Measurements from ENCODE around the gene LRP5.
A peak's percentile ranks its signal among the peaks of the same experiment; 100 is the strongest.
"Not testable (repeated sequence)": the region's sequence is repeated elsewhere in the genome, so short reads cannot be mapped to it uniquely, and the experiment has no call there.

LRP5 gene

DNA sequence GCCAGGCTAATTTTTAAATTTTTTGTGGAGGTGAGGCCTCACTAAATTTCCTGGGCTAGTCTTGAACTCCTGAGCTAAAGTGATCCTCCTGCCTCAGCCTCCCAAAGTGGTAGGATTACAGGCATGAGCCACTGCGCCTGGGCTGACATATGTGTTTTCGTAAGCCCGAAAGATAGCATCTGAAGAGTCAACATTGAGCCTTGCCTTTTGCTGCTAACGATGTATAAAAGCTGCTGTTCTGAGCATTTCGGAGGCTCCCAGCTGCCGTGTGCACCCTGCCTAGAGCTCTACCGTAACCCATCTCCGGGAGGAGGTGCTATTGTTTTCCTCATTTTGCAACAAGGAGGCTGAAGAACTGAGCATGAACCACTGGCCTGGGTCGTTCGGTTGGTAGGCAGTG lies 130.0 kb downstream of the LRP5 start:
- no peak for DNase-seq (ENCODE audit: low read depth in 3 of 3)

DNA sequence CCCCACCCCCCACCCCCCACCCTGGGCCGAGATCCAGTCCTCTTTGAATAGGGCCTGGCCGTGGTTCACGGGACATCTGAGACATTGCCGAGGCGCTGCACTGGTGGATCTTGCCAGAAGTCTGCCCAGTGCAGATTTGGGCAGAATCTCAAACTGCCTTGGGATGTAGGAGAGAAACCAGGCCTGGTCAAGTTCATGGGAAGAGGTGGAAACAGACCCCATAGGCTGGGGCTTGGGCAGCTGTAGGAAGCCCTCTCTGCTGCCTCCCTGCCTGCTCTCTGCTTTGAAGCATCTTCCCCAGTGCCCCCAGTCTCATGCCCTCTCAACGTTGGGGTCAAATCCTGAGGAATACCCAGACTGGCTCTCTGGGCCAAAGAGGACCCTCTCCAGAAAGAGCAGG lies 132.2 kb downstream of the LRP5 start:
- no peak for DNase-seq (ENCODE audit: low read depth in 3 of 3)

DNA sequence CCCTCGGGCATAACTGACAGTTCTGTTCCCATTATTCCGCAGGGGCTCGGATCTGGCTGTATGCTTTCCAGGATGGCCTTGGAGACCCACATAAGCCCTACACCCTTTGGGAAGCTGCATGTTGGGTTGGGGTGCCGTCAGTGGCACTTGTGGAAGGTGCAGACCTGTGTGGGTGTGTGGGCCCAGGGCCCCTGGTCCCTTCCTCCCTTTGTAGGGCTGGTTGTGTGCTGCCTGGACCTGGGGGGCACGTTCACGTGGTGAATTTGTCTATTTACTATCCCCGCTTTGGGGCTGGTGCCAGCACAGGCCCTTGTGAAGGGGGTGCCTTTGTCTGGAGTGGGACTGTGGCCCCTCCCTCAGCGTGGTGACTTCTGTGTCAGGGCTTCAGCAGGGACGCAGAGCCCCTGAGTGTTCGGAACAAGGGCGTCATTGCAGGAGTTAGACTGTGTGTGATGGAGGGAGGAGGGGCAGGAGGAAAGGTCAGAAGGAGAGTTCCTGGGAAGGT lies 133.2 kb downstream of the LRP5 start:
- DNase-seq (ENCODE audit: low read depth in 3 of 3) = no peak

DNA sequence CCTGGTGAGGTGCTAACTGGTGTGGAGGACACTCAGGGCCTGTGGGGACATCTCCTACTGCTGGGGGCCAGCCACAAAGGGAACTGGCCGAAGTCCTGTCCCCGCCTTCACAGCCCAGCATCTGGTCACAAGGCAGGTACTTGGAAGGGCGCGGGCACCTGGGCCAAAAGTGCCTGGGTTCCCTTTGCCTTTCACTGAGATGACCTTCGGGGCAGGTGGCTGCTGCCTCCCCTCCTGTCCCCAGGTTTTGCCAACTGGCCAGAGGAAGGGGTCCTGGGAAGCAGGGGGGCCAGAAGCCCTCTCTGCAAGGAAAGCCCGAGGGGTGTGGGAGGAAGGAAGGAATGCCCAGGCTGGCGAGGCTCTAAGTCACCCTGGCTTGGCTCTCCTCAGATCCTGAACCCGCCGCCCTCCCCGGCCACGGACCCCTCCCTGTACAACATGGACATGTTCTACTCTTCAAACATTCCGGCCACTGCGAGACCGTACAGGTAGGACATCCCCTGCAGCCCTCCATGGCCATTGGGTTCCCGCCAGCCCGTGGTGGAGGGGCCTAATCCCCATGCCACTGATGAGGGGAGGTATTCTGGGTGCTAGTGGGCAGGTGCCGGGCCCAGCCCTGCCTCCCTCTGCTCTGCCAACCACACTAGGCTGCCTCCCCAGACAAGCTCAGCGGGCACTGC lies 133.8 kb downstream of the LRP5 start:
- DNase-seq (ENCODE audit: low read depth in 3 of 3) = no peak

DNA sequence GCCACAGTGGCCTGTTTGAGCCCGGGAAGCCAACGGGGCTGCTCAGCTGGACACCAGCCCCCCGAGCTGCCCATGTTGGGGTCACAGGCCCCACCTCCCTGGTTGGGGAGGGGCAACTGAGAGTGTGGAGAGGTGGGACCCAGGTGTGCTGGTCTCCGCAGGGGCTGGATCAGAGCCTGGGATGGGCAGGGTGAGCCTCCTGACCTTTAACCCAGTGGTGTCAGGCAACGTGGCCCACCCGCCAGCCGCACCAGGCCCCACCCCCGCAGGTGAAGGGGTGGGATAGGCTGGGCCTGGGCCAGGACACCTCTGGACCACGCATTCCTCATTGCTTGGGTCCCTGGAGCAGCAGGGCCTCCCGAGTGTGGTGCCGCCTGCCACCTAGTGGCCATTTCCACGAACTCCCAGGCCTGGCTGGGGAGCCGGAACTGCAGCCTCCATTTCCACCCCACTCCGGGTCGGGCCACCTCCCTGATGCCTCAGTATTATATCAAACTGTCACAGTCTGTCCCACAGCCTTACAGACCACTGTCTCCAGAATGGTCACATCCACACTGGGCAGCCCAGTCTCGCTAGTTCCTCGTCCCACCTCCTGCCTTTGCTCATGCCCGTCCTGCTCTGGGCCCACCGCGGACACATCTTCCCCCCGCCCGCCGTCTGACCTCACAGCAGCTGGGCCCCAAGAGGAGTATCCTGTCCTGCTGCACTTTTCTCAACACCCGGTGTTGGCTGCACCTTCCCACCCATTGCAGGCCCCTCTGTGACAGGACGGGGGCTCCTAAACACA lies 134.8 kb downstream of the LRP5 start:
- peak; percentile 58 to 71 (median 61) for DNase-seq (ENCODE audit: low read depth in 3 of 3)

DNA sequence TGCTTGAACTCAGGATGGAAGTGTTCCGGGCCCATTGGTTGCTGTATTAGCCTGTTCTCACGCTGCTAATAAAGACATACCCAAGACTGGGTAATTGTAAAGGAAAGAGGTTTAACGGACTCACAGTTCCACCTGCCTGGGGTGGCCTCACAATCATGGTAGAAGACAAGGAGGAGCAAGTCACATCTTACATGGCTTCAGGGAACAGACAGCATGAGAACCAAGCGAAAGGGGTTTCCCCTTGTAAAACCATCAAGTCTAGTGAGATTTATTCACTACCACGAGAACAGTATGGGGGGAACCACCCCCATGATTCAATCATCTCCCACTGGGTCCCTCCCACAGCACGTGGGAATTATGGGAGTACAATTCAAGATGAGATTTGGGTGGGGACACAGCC lies 135.5 kb downstream of the LRP5 start:
- not testable (repeated sequence) for DNase-seq (ENCODE audit: low read depth in 3 of 3)

DNA sequence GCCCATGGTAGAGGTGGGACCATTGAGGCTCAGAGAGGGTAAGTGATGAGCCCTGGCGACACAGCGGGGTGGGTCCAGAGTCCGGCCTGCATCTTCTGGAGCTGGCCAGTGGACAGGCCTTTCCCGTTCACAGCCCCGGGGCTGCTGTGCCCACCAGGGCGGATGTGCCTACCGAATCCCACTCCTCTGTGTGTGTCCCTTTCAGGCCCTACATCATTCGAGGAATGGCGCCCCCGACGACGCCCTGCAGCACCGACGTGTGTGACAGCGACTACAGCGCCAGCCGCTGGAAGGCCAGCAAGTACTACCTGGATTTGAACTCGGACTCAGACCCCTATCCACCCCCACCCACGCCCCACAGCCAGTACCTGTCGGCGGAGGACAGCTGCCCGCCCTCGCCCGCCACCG lies 136.2 kb downstream of the LRP5 start:
- no peak for DNase-seq (ENCODE audit: low read depth in 3 of 3)

DNA sequence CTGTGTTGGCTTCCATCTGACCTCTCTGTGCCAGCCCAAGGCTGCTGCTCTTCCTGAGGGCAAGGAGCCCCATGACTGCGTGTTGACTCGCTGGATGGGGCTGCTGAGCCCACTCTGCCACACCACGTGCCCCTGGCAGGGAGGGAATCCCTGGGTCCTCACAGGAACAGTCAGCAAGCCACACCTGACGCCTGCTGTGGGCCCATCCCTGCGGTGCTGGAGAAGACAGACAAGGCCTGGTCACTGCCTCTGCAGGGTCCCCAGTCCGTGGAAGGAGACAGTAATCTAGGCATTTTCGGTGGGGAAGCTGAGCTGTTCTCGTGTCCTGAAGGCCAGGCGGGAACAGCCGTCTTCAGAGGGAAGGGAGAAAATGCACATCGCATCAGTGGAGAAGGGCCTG lies 137.6 kb downstream of the LRP5 start:
- DNase-seq (ENCODE audit: low read depth in 3 of 3) = no peak

DNA sequence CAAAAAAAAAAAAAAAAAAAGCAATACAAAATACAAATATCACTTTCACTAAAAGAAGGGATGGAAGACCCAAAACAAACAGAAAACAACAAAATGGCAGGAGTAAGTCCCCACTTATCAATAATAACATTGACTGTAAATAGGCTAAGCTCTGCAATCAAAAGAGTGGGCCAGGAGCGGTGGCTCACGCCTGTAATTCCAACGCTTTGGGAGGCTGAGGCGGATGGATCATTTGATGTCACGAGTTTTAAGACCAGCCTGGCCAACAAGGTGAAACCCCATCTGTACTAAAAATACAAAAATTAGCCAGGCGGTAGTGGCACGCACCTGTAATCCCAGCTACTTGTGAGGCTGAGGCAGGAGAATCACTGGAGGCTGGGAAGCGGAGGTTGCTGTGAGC lies 138.3 kb downstream of the LRP5 start:
- no peak for DNase-seq (ENCODE audit: low read depth in 3 of 3)

DNA sequence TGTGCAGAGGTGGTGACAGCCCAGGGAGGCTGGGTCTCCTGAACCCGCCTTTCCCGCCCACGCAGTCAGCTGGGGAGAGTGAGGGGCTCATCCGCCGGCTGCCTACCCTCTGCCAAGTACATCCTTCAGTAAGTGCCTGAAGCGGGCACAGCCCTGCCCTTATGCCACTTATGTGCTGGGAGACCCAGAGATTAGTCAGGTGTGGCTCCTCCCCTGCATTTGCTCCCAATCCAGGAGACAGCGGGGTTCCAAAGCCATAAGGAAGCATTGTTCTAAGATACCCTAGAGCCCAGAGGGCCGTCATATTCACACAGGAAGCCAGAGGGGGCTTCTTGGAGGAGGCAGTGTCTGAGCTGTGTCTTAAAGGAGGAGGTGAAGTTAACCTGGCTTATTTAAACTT lies 142.4 kb downstream of the LRP5 start:
- no peak for DNase-seq (ENCODE audit: low read depth in 3 of 3)

DNA sequence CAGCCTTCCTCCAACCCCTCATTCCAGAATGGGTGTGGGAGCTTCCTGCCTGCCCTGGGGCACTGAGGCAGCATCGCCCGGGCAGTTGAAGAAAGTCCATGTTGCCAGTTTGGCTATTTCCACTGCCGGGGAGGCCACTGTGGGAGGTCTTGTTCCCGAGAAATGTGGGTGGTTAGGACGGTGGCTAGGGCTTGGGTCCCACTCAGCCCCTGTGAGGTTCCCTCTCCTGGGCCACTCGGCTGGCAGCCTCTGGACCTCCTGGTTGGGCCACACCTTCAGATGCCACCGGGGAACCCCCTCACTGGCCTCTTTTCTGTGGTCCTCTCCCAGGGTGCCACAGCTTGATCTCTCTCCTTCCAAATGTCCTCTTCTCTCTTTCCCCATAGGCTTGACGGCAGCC lies 143.1 kb downstream of the LRP5 start:
- DNase-seq (ENCODE audit: low read depth in 3 of 3) = no peak

DNA sequence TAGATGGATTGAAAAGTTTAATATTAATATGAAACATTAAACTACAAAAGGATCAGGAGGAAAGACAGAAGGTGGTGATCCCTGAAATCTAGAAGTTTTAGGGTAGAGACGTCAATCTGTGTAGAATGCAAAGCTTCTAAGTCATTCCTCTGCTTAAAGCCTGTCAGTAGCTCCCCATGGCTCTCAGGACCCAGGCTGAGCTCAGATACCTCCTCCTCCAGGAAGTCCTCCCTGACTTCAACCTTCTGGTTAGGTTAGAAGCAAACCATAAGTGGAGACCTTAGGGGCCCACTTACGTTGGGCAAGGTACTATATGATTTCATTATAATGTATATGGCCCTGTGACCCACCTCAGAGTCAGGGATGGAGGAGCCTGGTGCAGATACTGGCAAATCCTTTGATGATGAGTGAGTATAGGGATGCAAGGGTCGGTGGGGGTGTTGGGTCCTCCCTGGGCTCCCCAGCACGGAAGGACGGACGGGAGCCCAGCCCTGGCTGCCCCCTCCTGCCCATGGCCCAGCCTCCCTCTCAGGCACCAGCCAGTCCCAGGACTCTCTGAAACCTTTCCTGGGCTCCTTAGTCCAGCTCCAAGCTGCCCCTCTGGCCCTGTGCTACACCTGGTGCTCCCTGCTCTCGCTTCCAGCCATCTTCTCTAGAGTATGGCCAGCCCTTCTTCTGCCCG lies 145.0 kb downstream of the LRP5 start:
- no peak for DNase-seq (ENCODE audit: low read depth in 3 of 3)

DNA sequence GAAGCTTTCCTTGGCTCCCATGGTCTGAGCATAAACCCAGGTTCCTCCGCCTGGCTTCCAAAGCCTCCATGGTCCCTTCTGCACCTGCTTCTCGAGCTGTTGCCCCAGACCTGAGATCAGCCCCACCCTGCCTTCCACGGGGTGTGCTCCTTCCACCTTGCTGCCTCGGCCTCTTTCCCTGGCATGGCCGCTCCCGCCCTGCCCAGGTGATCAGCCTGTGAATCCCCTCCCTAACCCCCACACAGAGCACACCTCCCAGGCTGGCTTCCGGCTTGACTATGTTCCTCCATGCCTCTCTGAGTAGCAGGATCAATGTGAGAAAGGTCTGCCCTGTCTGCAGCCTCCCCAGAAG lies 145.5 kb downstream of the LRP5 start:
- no peak for DNase-seq (ENCODE audit: low read depth in 3 of 3)

DNA sequence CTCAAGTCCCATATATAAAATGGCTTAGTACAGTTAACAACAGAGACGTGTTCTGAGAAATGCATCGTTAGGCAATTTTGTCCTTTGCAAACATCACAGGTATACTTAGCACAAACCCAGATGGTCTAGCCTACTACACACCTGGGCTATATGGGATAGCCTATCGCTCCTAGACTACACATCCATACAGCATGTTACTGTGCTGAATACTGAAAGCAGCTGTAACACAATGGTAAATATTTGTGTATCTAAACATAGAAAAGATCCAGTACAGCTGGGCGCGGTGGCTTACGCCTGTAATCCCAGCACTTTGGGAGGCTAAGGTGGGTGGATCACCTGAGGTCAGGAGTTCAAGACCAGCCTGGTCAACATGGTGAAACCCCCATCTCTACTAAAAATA lies 145.9 kb downstream of the LRP5 start:
- not testable (repeated sequence) for DNase-seq (ENCODE audit: low read depth in 3 of 3)

DNA sequence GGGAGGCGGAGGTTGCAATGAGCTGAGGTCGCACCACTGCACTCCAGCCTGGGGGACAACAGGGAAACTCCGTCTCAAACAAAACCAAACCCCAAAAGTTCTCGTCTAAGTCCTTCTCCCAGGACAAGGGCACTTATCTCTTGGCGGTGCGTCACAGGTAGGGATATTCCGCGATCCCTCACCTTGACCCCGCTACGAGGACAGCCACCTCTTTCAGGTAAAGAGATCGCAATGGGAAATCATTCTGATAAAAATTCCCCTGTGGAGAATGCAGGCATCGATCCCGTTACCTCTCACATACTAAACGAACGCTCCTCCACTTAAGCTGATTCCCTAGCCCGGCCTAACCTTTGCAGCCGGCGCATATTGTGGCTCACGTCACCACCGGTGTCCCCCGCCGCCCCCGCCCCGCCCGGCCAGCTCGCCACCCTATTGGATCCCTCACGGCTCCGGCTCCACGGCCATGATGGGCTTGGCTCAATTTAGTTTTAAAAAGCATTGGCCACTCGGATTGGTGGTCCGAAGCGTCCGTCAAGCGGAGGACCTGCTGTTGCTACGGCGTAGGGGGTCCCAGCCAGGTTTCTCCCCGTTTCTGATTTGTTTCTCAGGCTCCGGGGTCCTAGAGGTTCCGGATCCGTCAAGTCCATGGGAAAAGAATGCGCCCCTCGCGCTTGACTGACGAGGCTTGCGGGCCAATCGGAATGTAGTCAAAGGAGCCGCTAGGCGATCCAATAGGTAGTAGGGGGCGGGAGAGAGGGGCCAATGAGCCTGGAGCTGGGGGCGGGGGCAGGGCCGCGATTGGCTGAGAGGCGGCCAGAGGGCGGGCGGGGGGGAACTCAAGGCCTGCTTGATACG lies 147.7 kb downstream of the LRP5 start:
- peak; percentile 88 to 94 (median 89) for DNase-seq (ENCODE audit: low read depth in 3 of 3)

DNA sequence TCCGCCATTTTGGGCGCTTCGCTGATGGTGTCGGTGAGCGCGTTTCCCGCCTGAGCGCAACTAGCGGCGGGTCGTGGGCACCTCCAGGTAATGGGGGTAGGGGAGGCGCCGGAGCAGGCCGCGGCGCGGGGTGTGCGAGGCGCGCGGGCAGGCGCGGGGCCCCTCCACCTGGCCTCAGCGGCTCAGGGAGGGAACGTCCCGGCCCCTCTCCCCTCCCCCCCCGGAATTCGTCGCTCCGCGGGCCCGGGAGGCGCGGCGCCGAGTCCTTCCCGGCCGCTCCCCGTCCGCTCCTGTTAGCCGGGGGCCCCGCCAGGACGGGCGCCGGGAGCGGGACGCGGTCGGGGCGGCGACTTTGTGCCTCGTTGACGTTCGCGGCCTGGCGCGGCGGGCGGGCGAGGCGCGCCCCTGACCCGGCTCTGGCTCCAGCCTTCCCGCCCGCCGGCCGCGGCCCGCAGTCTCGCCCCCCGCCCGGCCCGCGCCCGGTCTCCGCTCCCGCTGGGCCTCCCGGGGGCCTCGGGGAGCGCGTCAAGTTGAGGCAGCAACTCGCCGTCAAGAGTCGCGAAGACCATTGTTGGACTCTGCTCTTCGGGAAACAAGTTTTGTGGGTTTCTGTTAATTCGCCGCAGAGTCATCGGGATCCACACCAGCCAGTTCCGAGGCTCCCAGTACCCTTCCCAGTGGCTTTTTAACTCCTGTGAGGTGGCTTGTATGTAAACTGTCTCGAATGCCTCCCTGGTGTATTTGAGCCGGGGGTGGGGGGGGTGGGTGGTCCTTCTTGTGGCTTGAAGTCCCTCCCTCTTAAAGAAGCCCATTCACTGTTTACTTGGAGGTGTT lies 148.6 kb downstream of the LRP5 start, which contains the start of gene PPP6R3:
Gene PPP6R3, plus strand, starts transcription at position 12 of the 834 bp plus-strand sequence. CDS start 76,913 bp downstream, outside the sequence.
- peak in 1 of 3 donors; percentile 69 for DNase-seq (ENCODE audit: low read depth in 3 of 3)

DNA sequence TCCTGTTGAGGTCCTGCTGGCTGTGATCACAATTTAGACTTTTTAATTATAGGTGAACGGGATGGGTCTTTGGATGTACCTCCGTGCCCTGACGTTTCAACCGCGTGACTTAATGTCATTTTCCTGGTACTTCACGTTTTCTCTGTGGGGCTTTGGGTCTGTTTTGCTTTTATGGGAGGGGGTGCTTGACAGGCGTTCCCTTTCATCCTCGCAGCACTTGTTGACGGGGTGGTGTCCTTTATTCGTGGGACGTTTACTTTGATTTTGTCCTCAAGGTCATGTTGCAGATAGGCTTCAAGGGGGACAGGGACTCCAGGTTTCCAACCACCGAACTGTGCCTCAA lies 149.2 kb downstream of the LRP5 start:
- no peak for DNase-seq (ENCODE audit: low read depth in 3 of 3)

DNA sequence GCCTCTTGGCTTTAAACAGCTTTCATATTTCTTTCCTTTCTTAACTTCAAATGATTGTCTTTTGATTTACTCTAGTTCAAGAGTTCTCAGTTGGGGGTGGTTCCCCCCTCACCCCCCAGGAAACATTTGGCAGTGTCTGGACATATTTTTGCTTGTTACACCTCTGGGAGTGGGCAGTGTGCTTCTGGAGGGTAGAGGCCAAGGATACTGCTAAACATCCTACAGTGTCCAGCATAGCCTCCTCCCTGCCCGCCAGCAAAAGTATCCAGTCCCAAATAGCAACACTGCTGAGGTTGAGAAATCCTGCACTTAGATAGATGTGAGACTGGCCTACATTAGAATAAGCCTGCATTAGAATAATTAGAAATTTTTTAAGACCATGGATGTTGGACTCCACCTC lies 151.3 kb downstream of the LRP5 start:
- no peak for DNase-seq (ENCODE audit: low read depth in 3 of 3)

DNA sequence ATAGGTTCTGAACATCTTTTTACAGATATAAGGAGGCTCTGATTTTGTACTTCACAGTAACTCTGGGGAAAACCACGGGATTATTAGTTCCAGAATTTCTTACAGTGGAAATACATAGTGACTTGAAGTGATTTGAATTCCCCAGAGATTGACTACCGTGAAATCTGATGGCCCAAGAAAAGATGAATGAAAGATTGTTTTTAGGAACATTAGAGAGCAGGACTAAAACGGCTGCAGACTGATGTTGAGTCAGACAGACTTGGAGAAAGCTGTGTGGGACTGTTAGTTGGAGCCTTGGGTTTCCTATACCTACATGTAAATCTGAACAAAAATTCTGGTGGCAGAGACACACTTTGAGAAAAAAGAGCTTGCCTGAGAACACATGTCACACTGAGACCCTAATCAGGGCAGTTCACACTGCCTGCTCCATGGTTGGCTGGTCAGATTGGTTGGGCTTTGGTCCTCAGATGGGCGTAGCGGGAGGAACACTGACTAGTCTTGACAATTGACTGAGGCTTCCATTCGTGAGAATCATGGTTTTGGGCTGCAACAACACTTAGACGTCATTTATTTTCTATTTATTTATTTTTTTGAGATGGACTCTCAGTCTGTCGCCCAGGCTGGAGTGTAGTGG lies 154.9 kb downstream of the LRP5 start:
- no peak for DNase-seq (ENCODE audit: low read depth in 3 of 3)

DNA sequence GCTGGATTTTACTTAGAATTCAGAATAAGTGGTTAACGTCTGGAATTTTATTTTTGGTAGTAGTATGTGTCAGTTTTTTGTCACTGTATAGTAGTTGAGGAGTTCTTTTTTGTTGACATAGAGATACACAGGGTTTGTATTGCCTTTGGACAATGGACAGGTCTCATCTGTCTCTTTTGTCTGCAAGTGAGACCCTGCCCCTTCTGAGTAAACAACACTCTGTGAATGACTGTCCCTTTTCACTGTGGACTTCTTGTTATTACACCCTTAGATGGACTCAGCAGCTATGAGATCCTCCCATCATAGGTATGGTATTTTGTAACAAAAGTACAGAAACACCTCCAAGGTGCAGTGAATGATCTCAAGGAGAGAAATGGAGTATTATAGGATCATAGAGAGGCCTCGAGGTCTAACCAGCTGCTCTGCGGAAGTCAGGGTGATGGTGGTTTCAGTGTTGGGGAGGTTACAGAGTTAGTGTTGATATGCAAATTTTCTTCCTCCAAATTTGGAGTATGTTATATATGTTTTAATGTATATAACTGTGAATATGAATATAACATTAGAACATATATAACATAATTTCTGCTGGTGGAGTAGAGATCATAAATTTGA lies 155.9 kb downstream of the LRP5 start:
- no peak for DNase-seq (ENCODE audit: low read depth in 3 of 3)

Measured in stimulated activated CD4-positive, alpha-beta T cell treated with anti-CD3 and anti-CD28 coated beads, TNF-alpha, amount 100 ng/mL, for 48 hours (primary cell).